Mesenchymal stem cell (in vitro differentiated cells and primary cell): Measurements from ENCODE around the gene PTMA.

Experiments used
- DNase-seq: peaks from one replicate; pipeline ENCODE4 v3.0.0-alpha.2; 2013
- H2AFZ ChIP-seq: one replicate; pipeline ENCODE4 v1.6.1; 2013; ENCODE audit warnings: low read depth, mild to moderate bottlenecking, control low read depth, inconsistent platforms, low read length, moderate library complexity
- H2AK5ac ChIP-seq: 2 replicates; pipeline ENCODE4 v1.6.1; 2013; ENCODE audit warnings: low read length, moderate library complexity, mild to moderate bottlenecking, inconsistent platforms; ENCODE audit not compliant: severe bottlenecking
- H2BK120ac ChIP-seq: one replicate; pipeline ENCODE4 v1.6.1; 2013; ENCODE audit warnings: low read depth, mild to moderate bottlenecking, inconsistent platforms, low read length, moderate library complexity
- H2BK12ac ChIP-seq, 2 experiments: one replicate each; pipeline ENCODE4 v1.6.1; 2013; ENCODE audit warnings: inconsistent platforms in 2 of 2, low read length in 2 of 2, mild to moderate bottlenecking in 2 of 2, moderate library complexity in 2 of 2, control low read depth in 1 of 2
- H2BK15ac ChIP-seq: one replicate; pipeline ENCODE4 v1.6.1; 2013; ENCODE audit warnings: mild to moderate bottlenecking, low read depth, inconsistent platforms; ENCODE audit not compliant: poor library complexity, severe bottlenecking
- H2BK5ac ChIP-seq: 2 replicates; pipeline ENCODE4 v1.6.1; 2013; ENCODE audit warnings: low read depth, mild to moderate bottlenecking, low read length, control low read depth, inconsistent platforms; ENCODE audit not compliant: poor library complexity, severe bottlenecking
- H3K14ac ChIP-seq, 2 experiments: one replicate each; pipeline ENCODE4 v1.6.1; 2013; ENCODE audit warnings: inconsistent platforms in 2 of 2, low read length in 2 of 2, control low read depth in 1 of 2, mild to moderate bottlenecking in 1 of 2, moderate library complexity in 1 of 2
- H3K18ac ChIP-seq, 2 experiments: one replicate each; pipeline ENCODE4 v1.6.1; 2013; ENCODE audit warnings: inconsistent platforms in 2 of 2, low read length in 2 of 2, control low read depth in 1 of 2, low read depth in 1 of 2, mild to moderate bottlenecking in 1 of 2
- H3K23ac ChIP-seq, 2 experiments: one replicate each; pipeline ENCODE4 v1.6.1; 2013; ENCODE audit warnings: inconsistent platforms in 2 of 2, low read length in 2 of 2, mild to moderate bottlenecking in 2 of 2, moderate library complexity in 2 of 2, control low read depth in 1 of 2
- H3K27ac ChIP-seq: 2 replicates; pipeline ENCODE4 v1.5.1; 2013; ENCODE audit warnings: mild to moderate bottlenecking, moderate library complexity, low read length, control low read depth, inconsistent platforms; ENCODE audit not compliant: poor library complexity, severe bottlenecking
- H3K27me3 ChIP-seq, 2 experiments: 2 replicates each; pipeline versions ENCODE4 v1.6.1 to v1.7.0; 2013; ENCODE audit warnings: low read length in 2 of 2, mild to moderate bottlenecking in 2 of 2, moderate library complexity in 2 of 2, control low read depth in 1 of 2, inconsistent platforms in 1 of 2; ENCODE audit not compliant: control insufficient read depth in 1 of 2, insufficient read depth in 1 of 2
- H3K36me3 ChIP-seq, 2 experiments: 2 replicates each; pipeline versions ENCODE4 v1.6.1 to v1.7.0; 2013; ENCODE audit warnings: low read length in 2 of 2, control low read depth in 1 of 2, inconsistent platforms in 1 of 2, low read depth in 1 of 2, mild to moderate bottlenecking in 1 of 2; ENCODE audit not compliant: insufficient read depth in 2 of 2, control insufficient read depth in 1 of 2
- H3K4ac ChIP-seq, 2 experiments: one replicate each; pipeline ENCODE4 v1.6.1; 2013; ENCODE audit warnings: inconsistent platforms in 2 of 2, low read length in 2 of 2, mild to moderate bottlenecking in 2 of 2, moderate library complexity in 2 of 2, control low read depth in 1 of 2, low read depth in 1 of 2
- H3K4me1 ChIP-seq: 2 replicates; pipeline ENCODE4 v1.6.1; 2013; ENCODE audit warnings: low read depth, low read length, control low read depth; ENCODE audit not compliant: control insufficient read depth, insufficient read depth
- H3K4me2 ChIP-seq: 2 replicates; pipeline ENCODE4 v1.6.1; 2013; ENCODE audit warnings: low read length, mild to moderate bottlenecking, inconsistent platforms; ENCODE audit not compliant: poor library complexity, severe bottlenecking
- H3K4me3 ChIP-seq, 2 experiments: 2 replicates each; pipeline versions ENCODE4 v1.5.1 to v1.7.0; 2013; ENCODE audit warnings: low read length in 2 of 2, mild to moderate bottlenecking in 2 of 2, control low read depth in 1 of 2, low read depth in 1 of 2; ENCODE audit not compliant: insufficient read depth in 1 of 2
- H3K79me1 ChIP-seq: replicated peaks from 2 replicates; pipeline ENCODE4 v1.6.1; 2013; ENCODE audit warnings: mild to moderate bottlenecking, control low read depth, low read length, inconsistent platforms; ENCODE audit not compliant: poor library complexity, severe bottlenecking
- H3K9ac ChIP-seq: 2 replicates; pipeline ENCODE4 v1.7.0; 2013; ENCODE audit warnings: mild to moderate bottlenecking, low read length, moderate library complexity
- H3K9me3 ChIP-seq: 2 replicates; pipeline ENCODE4 v1.7.0; 2013; ENCODE audit warnings: mild to moderate bottlenecking, low read length; ENCODE audit not compliant: control insufficient read depth
- H4K8ac ChIP-seq: one replicate; pipeline ENCODE4 v1.6.1; 2013; ENCODE audit warnings: inconsistent platforms, mild to moderate bottlenecking, low read length, moderate library complexity
- H4K91ac ChIP-seq: one replicate; pipeline ENCODE4 v1.6.1; 2013; ENCODE audit warnings: mild to moderate bottlenecking, low read length, inconsistent platforms
- WGBS: methylation state at CpG from one replicate; pipeline ENCODE4 v1.1.7; 2013; ENCODE audit warnings: mixed read lengths; 5-methylcytosine and 5-hydroxymethylcytosine counted together

The PTMA gene

GRCh38 chr2:231692847-231693246 lies 15.5 kb upstream of the PTMA start:
- no peak overlapping the region for H3K4me2 ChIP-seq
- no peaks in the 10 kb centered on the region for H3K79me1 ChIP-seq
- no peak overlapping the region for H4K8ac ChIP-seq
- no peak for DNase-seq
- no peak overlapping the region for H2BK15ac ChIP-seq
- H2AFZ ChIP-seq: no peak overlapping the region
- H3K36me3 ChIP-seq: no peaks in the 10 kb centered on the region
- H3K23ac ChIP-seq: no peak overlapping the region
- H2AK5ac ChIP-seq: no peak overlapping the region
- no peak overlapping the region for H2BK12ac ChIP-seq
- no peak overlapping the region for H3K4me3 ChIP-seq
- no peaks in the 10 kb centered on the region for H3K9me3 ChIP-seq
- WGBS: 98% methylated on average over 13 of the region's 13 CpGs
- H4K91ac ChIP-seq: peak overlapping the region; percentile 58
- H3K9ac ChIP-seq: no peak overlapping the region
- H2BK5ac ChIP-seq: no peak overlapping the region
- H3K4ac ChIP-seq: no peak overlapping the region
- H3K4me1 ChIP-seq: peaks cover 3% of the 10 kb centered on the region
- no peak overlapping the region for H3K14ac ChIP-seq
- no peak overlapping the region for H3K27ac ChIP-seq
- H3K18ac ChIP-seq: no peak overlapping the region
- no peaks in the 10 kb centered on the region for H3K27me3 ChIP-seq
- no peak overlapping the region for H2BK120ac ChIP-seq

GRCh38 chr2:231693956-231694355 lies 14.4 kb upstream of the PTMA start:
- H2AK5ac ChIP-seq: no peak overlapping the region
- WGBS: 90% methylated on average over 7 of the region's 7 CpGs
- DNase-seq: no peak

GRCh38 chr2:231696004-231696367 lies 12.3 kb upstream of the PTMA start:
- H3K4me1 ChIP-seq: peaks cover 3% of the 10 kb centered on the region
- no peak overlapping the region for H3K23ac ChIP-seq
- no peak overlapping the region for H2AK5ac ChIP-seq
- no peaks in the 10 kb centered on the region for H3K36me3 ChIP-seq
- H2BK12ac ChIP-seq: no peak overlapping the region
- no peaks in the 10 kb centered on the region for H3K9me3 ChIP-seq
- H2AFZ ChIP-seq: no peak overlapping the region
- H3K27me3 ChIP-seq: no peaks in the 10 kb centered on the region
- no peak overlapping the region for H3K14ac ChIP-seq
- no peak overlapping the region for H3K18ac ChIP-seq
- H3K79me1 ChIP-seq: no peaks in the 10 kb centered on the region
- H4K8ac ChIP-seq: no peak overlapping the region
- no peak overlapping the region for H3K9ac ChIP-seq
- H2BK120ac ChIP-seq: no peak overlapping the region
- peak overlapping the region in 1 of 2 experiments; percentile 10 for H3K4ac ChIP-seq
- H2BK5ac ChIP-seq: no peak overlapping the region
- no peak overlapping the region for H4K91ac ChIP-seq
- H3K27ac ChIP-seq: no peak overlapping the region
- 88% methylated on average over 2 of the region's 2 CpGs for WGBS
- H3K4me3 ChIP-seq: no peak overlapping the region
- DNase-seq: no peak
- H3K4me2 ChIP-seq: no peak overlapping the region
- no peak overlapping the region for H2BK15ac ChIP-seq

More at GRCh38 chr2:231693956-231694355, 14.4 kb upstream of the PTMA start:
- peak overlapping the region in 1 of 2 experiments; percentile 41 for H3K14ac ChIP-seq
- H3K27me3 ChIP-seq: no peaks in the 10 kb centered on the region
- H3K18ac ChIP-seq: no peak overlapping the region
- no peak overlapping the region for H3K23ac ChIP-seq
- no peaks in the 10 kb centered on the region for H3K36me3 ChIP-seq
- no peak overlapping the region for H3K4me3 ChIP-seq
- H3K9me3 ChIP-seq: no peaks in the 10 kb centered on the region
- no peak overlapping the region for H3K27ac ChIP-seq
- H3K4me2 ChIP-seq: no peak overlapping the region
- H2AFZ ChIP-seq: no peak overlapping the region
- H2BK120ac ChIP-seq: no peak overlapping the region
- no peak overlapping the region for H2BK15ac ChIP-seq
- no peak overlapping the region for H3K9ac ChIP-seq
- no peak overlapping the region for H2BK5ac ChIP-seq
- H2BK12ac ChIP-seq: no peak overlapping the region
- H4K8ac ChIP-seq: no peak overlapping the region
- H3K4ac ChIP-seq: no peak overlapping the region
- no peaks in the 10 kb centered on the region for H3K79me1 ChIP-seq
- H4K91ac ChIP-seq: peak overlapping the region; percentile 29
- H3K4me1 ChIP-seq: peaks cover 3% of the 10 kb centered on the region

GRCh38 chr2:231699006-231699405 lies 9.3 kb upstream of the PTMA start:
- no peaks in the 10 kb centered on the region for H3K79me1 ChIP-seq
- H3K4me3 ChIP-seq: no peak overlapping the region
- no peak overlapping the region for H3K14ac ChIP-seq
- no peak overlapping the region for H2BK15ac ChIP-seq
- no peak overlapping the region for H3K4me2 ChIP-seq
- 92% methylated on average over 9 of the region's 9 CpGs for WGBS
- no peak for DNase-seq
- H2AFZ ChIP-seq: no peak overlapping the region
- H3K9ac ChIP-seq: no peak overlapping the region
- no peak overlapping the region for H4K8ac ChIP-seq
- H3K4me1 ChIP-seq: peaks cover 10% of the 10 kb centered on the region
- H3K27ac ChIP-seq: no peak overlapping the region
- H3K4ac ChIP-seq: no peak overlapping the region
- no peak overlapping the region for H2AK5ac ChIP-seq
- H2BK5ac ChIP-seq: no peak overlapping the region
- H3K18ac ChIP-seq: no peak overlapping the region
- H2BK120ac ChIP-seq: no peak overlapping the region
- H4K91ac ChIP-seq: no peak overlapping the region
- H3K23ac ChIP-seq: no peak overlapping the region
- no peak overlapping the region for H2BK12ac ChIP-seq
- no peaks in the 10 kb centered on the region for H3K27me3 ChIP-seq
- peaks cover 0 to 6% of the 10 kb centered on the region in 2 experiments for H3K36me3 ChIP-seq
- H3K9me3 ChIP-seq: no peaks in the 10 kb centered on the region
